A673 (cell line): ENCODE data around the gene BSG. TPM values are rescaled to one million over a fixed set of nuclear protein-coding genes. Genes with fewer than 3 reads are reported as not detected.

Experiments
- BruUV-seq: library from RNA; stranded (reverse); fragments of 400-500 nt; replicated peaks from 2 replicates; lab custom pipeline; 2021; lab: Mats Ljungman, UMichigan
- CTCF ChIA-PET: fragments of 300-600 bp; sonication (Branson Sonifier 250); formaldehyde crosslinking; loops from one replicate; lab custom pipeline; 2022; ENCODE audit warnings: antibody characterized with exemption; lab: Charles Lee
- POLR2A ChIA-PET: fragments of 300-600 bp; sonication (Branson Sonifier 250); formaldehyde crosslinking; loops from one replicate; lab custom pipeline; 2022; ENCODE audit warnings: antibody characterized with exemption; ENCODE audit not compliant: low non-redundant PET; lab: Charles Lee
- DNase-seq: peaks from one replicate; pipeline ENCODE4 v3.0.0-alpha.2; 2015; ENCODE audit warnings: low spot score
- H3K27ac ChIP-seq: fragments of 200-600 bp; sonication (generic); 2 replicates; pipeline ENCODE4 v1.5.1; 2016; ENCODE audit warnings: mixed run types, low read depth, mild to moderate bottlenecking, mixed read lengths, antibody characterized with exemption, low read length; ENCODE audit not compliant: poor library complexity, severe bottlenecking
- H3K27me3 ChIP-seq: fragments of 200-600 bp; sonication (generic); replicated peaks from 2 replicates; pipeline ENCODE4 v1.6.1; 2017; ENCODE audit warnings: mixed run types, low read depth, mild to moderate bottlenecking, mixed read lengths, antibody characterized with exemption, low read length; ENCODE audit not compliant: insufficient read depth, poor library complexity
- H3K36me3 ChIP-seq: fragments of 200-600 bp; sonication (generic); 2 replicates; pipeline ENCODE4 v1.6.1; 2016; ENCODE audit warnings: mixed run types, mild to moderate bottlenecking, mixed read lengths, antibody characterized with exemption, low read length; ENCODE audit not compliant: insufficient read depth, poor library complexity, severe bottlenecking
- H3K4me1 ChIP-seq: fragments of 200-600 bp; sonication (generic); 2 replicates; pipeline ENCODE4 v1.6.1; 2017; ENCODE audit warnings: mixed run types, mild to moderate bottlenecking, mixed read lengths, antibody characterized with exemption, low read length; ENCODE audit not compliant: insufficient read depth, poor library complexity, severe bottlenecking
- H3K4me3 ChIP-seq: fragments of 200-600 bp; sonication (generic); 2 replicates; pipeline ENCODE4 v1.5.1; 2016; ENCODE audit warnings: low read depth, mixed run types, mild to moderate bottlenecking, mixed read lengths, low read length; ENCODE audit not compliant: poor library complexity, severe bottlenecking
- H3K9me3 ChIP-seq: fragments of 200-600 bp; sonication (generic); 2 replicates; pipeline ENCODE4 v1.6.1; 2016; ENCODE audit warnings: mixed run types, low read depth, mild to moderate bottlenecking, mixed read lengths, antibody characterized with exemption, low read length; ENCODE audit not compliant: poor library complexity, severe bottlenecking
- EZH2 ChIP-seq: fragments of 200-600 bp; sonication (generic); IDR thresholded peaks from 2 replicates; pipeline ENCODE4 v1.6.1; 2017; ENCODE audit warnings: borderline replicate concordance, low read depth, mild to moderate bottlenecking, mixed read lengths, antibody characterized with exemption, low read length; ENCODE audit not compliant: poor library complexity, severe bottlenecking
- intact Hi-C: fragments of 100-400 bp; cut with micrococcal nuclease; formaldehyde crosslinking; loops from one replicate; pipeline ENCODE4 v1.10.0; 2022; ENCODE audit not compliant: unreplicated experiment
- total RNA-seq: library from RNA; stranded (reverse); gene quantifications from 2 replicates; pipeline ENCODE4 v1.2.3, GENCODE V29; 2021
- TF ChIP-seq, protein P1 (sequence below): fragments of 300-800, 200-600 bp; sonication (generic); conservative IDR thresholded peaks from 2 replicates; pipeline ENCODE4 v1.5.1; 2017; ENCODE audit warnings: low read depth, mild to moderate bottlenecking, antibody characterized with exemption, low read length, moderate library complexity, mixed read lengths

The BSG gene
- total RNA-seq, 1 experiment from 2014 or later: 865 TPM

DNA sequence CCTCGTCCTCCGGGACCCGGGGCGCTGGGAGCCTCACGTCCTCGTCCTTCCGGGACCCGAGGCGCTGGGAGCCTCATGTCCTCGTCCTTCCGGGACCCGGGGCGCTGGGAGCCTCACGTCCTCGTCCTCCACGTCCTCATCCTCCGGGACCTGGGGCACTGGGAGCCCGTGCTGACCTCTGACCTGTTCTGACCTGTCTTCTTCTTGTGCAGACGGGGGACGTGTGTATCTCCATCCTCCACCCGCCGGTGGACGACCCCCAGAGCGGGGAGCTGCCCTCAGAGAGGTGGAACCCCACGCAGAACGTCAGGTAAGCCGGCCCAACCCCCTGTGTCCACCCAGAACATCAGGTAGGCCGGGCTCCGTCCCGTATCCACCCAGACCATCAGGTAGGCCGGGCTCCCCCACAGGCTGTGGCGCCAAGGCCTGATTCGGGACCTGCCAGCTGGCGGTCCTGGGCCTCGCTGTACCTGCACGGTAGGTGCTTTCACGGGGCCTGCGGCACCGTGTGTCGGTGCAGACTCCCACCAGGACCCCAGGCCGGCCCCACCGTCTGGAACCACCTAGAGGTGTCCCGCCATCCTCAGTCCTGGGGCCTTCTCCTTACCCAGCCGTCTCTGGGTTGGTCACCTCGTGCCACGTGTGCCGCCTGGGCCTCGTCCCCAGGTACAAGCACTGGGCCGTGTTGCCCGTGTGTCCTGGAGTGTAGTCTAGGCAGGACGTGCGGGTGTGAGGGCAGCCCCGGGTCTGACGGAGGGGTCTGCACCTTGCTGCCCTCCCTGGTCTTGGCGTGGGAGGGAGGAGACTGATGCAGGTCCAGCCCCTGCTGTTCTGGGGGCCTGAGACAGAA lies 36.1 kb upstream of the BSG start:
- H3K9me3 ChIP-seq: no peaks in the 10 kb centered on the region
- CTCF ChIA-PET: no interaction called here
- POLR2A ChIA-PET: no interaction called here
- no TSS peak for BruUV-seq
- peaks cover 36% of the 10 kb centered on the region for H3K36me3 ChIP-seq
- no peak for DNase-seq
- H3K27me3 ChIP-seq: no peaks in the 10 kb centered on the region
- intact Hi-C loops: no loop called here
- H3K4me3 ChIP-seq: no peak overlapping the region
- no peak overlapping the region for H3K27ac ChIP-seq
- no peak for TF ChIP-seq EZH2
- TF ChIP-seq, protein P1, sequence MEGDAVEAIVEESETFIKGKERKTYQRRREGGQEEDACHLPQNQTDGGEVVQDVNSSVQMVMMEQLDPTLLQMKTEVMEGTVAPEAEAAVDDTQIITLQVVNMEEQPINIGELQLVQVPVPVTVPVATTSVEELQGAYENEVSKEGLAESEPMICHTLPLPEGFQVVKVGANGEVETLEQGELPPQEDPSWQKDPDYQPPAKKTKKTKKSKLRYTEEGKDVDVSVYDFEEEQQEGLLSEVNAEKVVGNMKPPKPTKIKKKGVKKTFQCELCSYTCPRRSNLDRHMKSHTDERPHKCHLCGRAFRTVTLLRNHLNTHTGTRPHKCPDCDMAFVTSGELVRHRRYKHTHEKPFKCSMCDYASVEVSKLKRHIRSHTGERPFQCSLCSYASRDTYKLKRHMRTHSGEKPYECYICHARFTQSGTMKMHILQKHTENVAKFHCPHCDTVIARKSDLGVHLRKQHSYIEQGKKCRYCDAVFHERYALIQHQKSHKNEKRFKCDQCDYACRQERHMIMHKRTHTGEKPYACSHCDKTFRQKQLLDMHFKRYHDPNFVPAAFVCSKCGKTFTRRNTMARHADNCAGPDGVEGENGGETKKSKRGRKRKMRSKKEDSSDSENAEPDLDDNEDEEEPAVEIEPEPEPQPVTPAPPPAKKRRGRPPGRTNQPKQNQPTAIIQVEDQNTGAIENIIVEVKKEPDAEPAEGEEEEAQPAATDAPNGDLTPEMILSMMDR: no peak
- H3K4me1 ChIP-seq: peaks cover 9% of the 10 kb centered on the region

DNA sequence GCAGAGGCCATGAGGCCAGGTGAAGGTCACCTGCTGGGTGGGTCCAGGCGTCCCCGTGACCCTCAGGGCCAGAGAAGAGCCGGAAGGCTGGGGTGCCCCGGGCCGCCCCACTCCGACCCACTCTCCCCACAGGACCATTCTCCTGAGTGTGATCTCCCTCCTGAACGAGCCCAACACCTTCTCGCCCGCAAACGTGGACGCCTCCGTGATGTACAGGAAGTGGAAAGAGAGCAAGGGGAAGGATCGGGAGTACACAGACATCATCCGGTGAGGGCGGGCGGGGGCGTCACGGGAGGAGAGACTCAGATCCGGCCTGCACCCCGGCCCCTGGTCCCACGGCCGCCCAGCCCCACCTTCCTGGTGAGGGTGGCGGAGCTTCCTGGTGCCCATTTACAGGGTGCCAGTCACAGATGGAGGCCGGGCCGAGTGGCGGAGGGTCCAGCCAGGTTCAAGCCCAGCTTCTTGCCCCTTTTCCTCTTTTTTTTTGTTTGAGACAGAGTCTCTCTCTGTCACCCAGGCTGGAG lies 35.5 kb upstream of the BSG start:
- Histone ChIP-seq H3K27ac (no peak overlapping the region), H3K4me1 (peaks cover 9% of the 10 kb centered on the region), H3K27me3 (no peaks in the 10 kb centered on the region), H3K9me3 (no peaks in the 10 kb centered on the region), H3K36me3 (peaks cover 38% of the 10 kb centered on the region), H3K4me3 (no peak overlapping the region)
- BruUV-seq: no TSS peak
- ChIA-PET CTCF (no interaction called here), POLR2A (no interaction called here)
- DNase-seq: no peak
- intact Hi-C loops: no loop called here
- TF ChIP-seq, protein P1: no peak
- TF ChIP-seq EZH2: no peak

DNA sequence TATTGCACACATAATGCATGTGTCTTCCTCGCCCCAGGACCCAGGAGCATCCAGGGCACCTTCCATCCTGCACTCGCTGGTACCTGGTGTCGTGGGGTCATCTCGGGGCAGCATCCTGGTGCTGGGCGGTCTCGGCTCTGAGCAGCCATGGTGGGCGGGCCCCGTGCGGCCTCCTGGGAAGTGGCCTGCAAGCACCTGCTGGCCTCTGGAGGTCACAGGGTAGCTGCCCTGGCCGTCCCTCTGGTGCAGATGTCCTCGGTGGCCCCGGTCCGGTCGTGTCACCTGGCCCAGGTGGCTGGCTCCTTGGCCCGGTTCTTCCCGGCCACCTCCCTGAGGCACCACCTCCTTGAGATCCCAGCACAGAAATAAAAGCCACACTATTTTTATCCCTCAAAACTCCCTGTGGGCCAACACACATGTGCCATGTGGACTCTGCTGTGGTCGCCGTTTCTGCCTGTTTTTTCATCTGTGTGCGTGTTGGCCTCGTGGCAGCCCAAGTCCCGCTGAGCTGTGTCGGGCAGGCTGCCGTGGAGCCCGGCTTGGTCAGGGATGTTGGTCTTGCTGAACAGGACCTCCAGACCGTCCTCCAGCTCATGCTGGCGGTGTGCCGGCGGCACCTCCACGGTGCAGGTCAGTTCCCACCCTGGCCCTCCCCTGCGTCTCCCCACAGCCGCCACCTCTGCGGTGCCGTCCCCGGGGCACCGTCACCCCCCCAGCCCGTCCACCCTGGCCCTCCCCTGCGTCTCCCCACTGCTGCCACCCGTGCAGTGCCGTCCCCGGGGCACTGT lies 33.6 kb upstream of the BSG start:
- Histone ChIP-seq H3K27me3 (no peaks in the 10 kb centered on the region), H3K36me3 (peaks cover 46% of the 10 kb centered on the region), H3K9me3 (no peaks in the 10 kb centered on the region), H3K4me1 (peaks cover 2% of the 10 kb centered on the region), H3K27ac (no peak overlapping the region), H3K4me3 (no peak overlapping the region)
- TF ChIP-seq EZH2: no peak
- TF ChIP-seq, protein P1: no peak
- CTCF ChIA-PET: no interaction called here
- BruUV-seq: no TSS peak
- intact Hi-C loops: no loop called here
- no peak for DNase-seq
- POLR2A ChIA-PET: no interaction called here
